SJSA1 (cell line): ENCODE measurements around the gene SERPIND1. TPM values are rescaled to one million over a fixed set of nuclear protein-coding genes. Genes with fewer than 3 reads are reported as not detected.

ENCODE experiments used
- DNase-seq, 2 experiments: peaks; one replicate each; pipeline ENCODE4 v3.0.0-alpha.2; 2015 to 2020; ENCODE audit warnings: low spot score in 2 of 2, low read depth in 1 of 2
- H3K27ac ChIP-seq: fragments of 250-450 bp; sonication (Bioruptor Pico); 2 replicates; pipeline ENCODE4 v1.5.1; 2020; ENCODE audit warnings: mild to moderate bottlenecking, moderate library complexity
- H3K27me3 ChIP-seq: fragments of 250-450 bp; sonication (Bioruptor Pico); replicated peaks from 2 replicates; pipeline ENCODE4 v1.5.1; 2020; ENCODE audit warnings: mild to moderate bottlenecking, moderate library complexity
- H3K36me3 ChIP-seq: fragments of 250-450 bp; sonication (Bioruptor Pico); 2 replicates; pipeline ENCODE4 v1.5.1; 2020; ENCODE audit warnings: mild to moderate bottlenecking
- H3K4me1 ChIP-seq: fragments of 250-450 bp; sonication (Bioruptor Pico); replicated peaks from 2 replicates; pipeline ENCODE4 v1.6.1; 2021; ENCODE audit warnings: mild to moderate bottlenecking
- H3K4me3 ChIP-seq: fragments of 250-450 bp; sonication (Bioruptor Pico); 2 replicates; pipeline ENCODE4 v1.5.1; 2020; ENCODE audit warnings: mild to moderate bottlenecking
- H3K9me3 ChIP-seq: fragments of 250-450 bp; sonication (Bioruptor Pico); replicated peaks from 2 replicates; pipeline ENCODE4 v1.5.1; 2020; ENCODE audit warnings: mild to moderate bottlenecking
- total RNA-seq: library from RNA; depleted of rRNA; stranded (reverse); fragments of >200 nt; shearing (Covaris generic); gene quantifications from 2 replicates; pipeline ENCODE4 v1.2.3, GENCODE V29; 2014; rRNA removed

The SERPIND1 gene
- total RNA-seq, 1 experiment from 2014 or later = not detected

DNA sequence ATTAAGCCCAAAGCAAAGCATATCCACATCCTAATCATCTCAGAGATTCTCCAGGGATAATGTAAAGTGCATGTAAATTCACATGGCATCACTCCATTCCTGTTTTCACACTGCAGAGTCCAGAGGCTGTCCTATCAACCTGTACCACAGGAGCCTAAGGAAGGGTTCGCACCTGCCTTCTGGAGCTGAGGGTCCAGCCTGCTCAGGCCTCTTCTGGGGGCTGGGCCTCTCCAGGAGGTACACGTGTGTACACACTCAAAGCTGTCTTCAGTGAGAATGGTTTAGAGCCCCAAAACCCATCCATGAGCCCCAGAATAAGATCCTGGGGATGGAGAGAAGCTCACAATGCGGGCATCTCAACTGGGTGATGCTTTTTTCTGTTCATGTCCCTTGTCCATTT is 60.8 kb downstream of the SERPIND1 start:
- no peak for DNase-seq
- peaks cover 41% of the 10 kb centered on the region for H3K36me3 ChIP-seq
- no peaks in the 10 kb centered on the region for H3K9me3 ChIP-seq
- no peak overlapping the region for H3K4me3 ChIP-seq
- no peak overlapping the region for H3K27ac ChIP-seq
- H3K4me1 ChIP-seq = no peaks in the 10 kb centered on the region
- H3K27me3 ChIP-seq = no peaks in the 10 kb centered on the region

Other genes with a start within 250 kb of the SERPIND1 start
- 24.9 and 29.6 TPM in 2 replicates for gene PI4KA, start 84.7 kb downstream of the SERPIND1 start, total RNA-seq
- 10.4 and 17.2 TPM in 2 replicates for gene SNAP29, start 84.9 kb downstream of the SERPIND1 start, total RNA-seq
- gene CRKL, start 143.3 kb downstream of the SERPIND1 start, total RNA-seq = 49.0 and 53.9 TPM in 2 replicates
- not detected in 2 replicates for gene AIFM3, start 193.1 kb downstream of the SERPIND1 start, total RNA-seq
- gene LZTR1, start 208.2 kb downstream of the SERPIND1 start, total RNA-seq = 15.9 and 21.9 TPM in 2 replicates
- 49.0 and 51.1 TPM in 2 replicates for gene THAP7, start 228.0 kb downstream of the SERPIND1 start, total RNA-seq
- gene P2RX6, start 241.1 kb downstream of the SERPIND1 start, total RNA-seq = 0.05 and 0.16 TPM in 2 replicates